ENCODE results near the gene FGF23. TPM values are rescaled to one million over a fixed set of nuclear protein-coding genes. Genes with fewer than 3 reads are reported as not detected.

The FGF23 gene
- total RNA-seq, 1 donor from 2014 or later, result not detected

Other genes with a start within 250 kb of the FGF23 start
- 45.7 and 91.3 TPM in 2 replicates for gene CCND2, start 106.0 kb downstream of the FGF23 start, total RNA-seq
- gene TIGAR, start 58.5 kb downstream of the FGF23 start, total RNA-seq, result 21.4 and 48.7 TPM in 2 replicates
- not detected in 2 replicates for gene FGF6, start 66.1 kb upstream of the FGF23 start, total RNA-seq
- gene RAD51AP1, start 159.2 kb upstream of the FGF23 start, total RNA-seq, result 3.1 and 17.4 TPM in 2 replicates
- gene DYRK4, start 182.5 kb upstream of the FGF23 start, total RNA-seq, result 30.7 and 34.4 TPM in 2 replicates